RWPE1 (cell line): ENCODE measurements around the gene CRELD1.
A peak's percentile ranks its signal among the peaks of the same experiment; 100 is the strongest.
"Not testable (repeated sequence)": the region's sequence is repeated elsewhere in the genome, so short reads cannot be mapped to it uniquely, and the experiment has no call there.

Experiments
- CTCF ChIA-PET: fragments of 350-600 bp; sonication (Branson Sonifier 250); formaldehyde crosslinking; extraction: SDS; loops from one replicate; lab custom pipeline; 2021; lab: Yijun Ruan, JAX
- POLR2A ChIA-PET: fragments of 400-600 bp; formaldehyde crosslinking; extraction: SDS; loops from one replicate; lab custom pipeline; 2020; ENCODE audit warnings: antibody characterized with exemption; ENCODE audit not compliant: low non-redundant PET; lab: Yijun Ruan, JAX
- DNase-seq: peaks from one replicate; pipeline ENCODE4 v3.0.0; 2012; ENCODE audit warnings: low spot score
- H3K27ac ChIP-seq: fragments of 450-650 bp; 2 replicates; pipeline ENCODE4 v1.5.1; 2017
- TF ChIP-seq, protein P1 (sequence below): fragments of 450-650 bp; conservative IDR thresholded peaks from 2 replicates; pipeline ENCODE4 v1.5.1; 2017; ENCODE audit warnings: low read depth, mild to moderate bottlenecking

Gene CRELD1

DNA sequence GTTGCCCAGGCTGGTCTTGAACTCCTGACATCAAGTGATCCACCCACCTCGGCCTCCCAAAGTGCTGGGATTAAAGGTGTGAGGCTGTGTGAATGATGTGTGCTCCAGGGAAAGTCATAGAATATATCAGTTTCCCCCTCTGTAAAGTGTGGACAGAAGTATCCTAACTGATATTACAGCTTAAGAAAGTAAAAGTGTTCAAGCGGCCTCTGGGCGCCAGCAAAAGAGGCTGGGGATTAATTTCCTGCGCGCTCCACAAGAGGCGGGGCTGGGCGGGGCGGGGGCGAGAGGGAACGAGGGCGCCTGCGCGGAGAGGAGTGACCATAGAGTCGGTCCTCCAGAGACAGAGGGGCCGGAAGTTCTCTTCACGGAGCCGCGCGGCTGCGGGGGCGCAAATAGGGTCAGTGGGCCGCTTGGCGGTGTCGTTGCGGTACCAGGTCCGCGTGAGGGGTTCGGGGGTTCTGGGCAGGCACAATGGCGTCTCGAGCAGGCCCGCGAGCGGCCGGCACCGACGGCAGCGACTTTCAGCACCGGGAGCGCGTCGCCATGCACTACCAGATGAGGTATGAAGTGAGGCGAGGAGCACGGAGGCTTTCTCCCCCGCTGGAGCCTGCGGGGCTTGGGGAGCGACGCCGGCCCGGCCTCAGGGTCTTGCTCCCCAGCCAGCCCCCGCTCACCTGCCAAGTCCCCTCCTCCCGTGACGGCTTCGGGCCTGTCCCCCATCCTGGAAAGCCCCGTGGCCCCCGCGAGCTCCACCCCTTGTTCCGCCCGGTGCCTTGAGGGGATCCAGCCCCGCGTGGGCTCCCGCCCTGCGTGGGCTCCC is 43.2 kb upstream of the CRELD1 start, which contains the start of gene JAGN1:
Gene JAGN1 (plus strand): TSS at position 362 of the 823 bp plus-strand sequence. CDS start 113 bp downstream, at position 475.
- TF ChIP-seq, protein P1, sequence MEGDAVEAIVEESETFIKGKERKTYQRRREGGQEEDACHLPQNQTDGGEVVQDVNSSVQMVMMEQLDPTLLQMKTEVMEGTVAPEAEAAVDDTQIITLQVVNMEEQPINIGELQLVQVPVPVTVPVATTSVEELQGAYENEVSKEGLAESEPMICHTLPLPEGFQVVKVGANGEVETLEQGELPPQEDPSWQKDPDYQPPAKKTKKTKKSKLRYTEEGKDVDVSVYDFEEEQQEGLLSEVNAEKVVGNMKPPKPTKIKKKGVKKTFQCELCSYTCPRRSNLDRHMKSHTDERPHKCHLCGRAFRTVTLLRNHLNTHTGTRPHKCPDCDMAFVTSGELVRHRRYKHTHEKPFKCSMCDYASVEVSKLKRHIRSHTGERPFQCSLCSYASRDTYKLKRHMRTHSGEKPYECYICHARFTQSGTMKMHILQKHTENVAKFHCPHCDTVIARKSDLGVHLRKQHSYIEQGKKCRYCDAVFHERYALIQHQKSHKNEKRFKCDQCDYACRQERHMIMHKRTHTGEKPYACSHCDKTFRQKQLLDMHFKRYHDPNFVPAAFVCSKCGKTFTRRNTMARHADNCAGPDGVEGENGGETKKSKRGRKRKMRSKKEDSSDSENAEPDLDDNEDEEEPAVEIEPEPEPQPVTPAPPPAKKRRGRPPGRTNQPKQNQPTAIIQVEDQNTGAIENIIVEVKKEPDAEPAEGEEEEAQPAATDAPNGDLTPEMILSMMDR, result no peak
- CTCF ChIA-PET, result interaction anchor here (0.6 kb wide), 1 partner anchor 43 kb away, joined by 3 read pairs; the partner anchor contains the start of gene CRELD1
- DNase-seq, result peak; percentile 84
- POLR2A ChIA-PET, result no interaction called here
- H3K27ac ChIP-seq, result peak within 1 kb of the TSS; percentile 86

DNA sequence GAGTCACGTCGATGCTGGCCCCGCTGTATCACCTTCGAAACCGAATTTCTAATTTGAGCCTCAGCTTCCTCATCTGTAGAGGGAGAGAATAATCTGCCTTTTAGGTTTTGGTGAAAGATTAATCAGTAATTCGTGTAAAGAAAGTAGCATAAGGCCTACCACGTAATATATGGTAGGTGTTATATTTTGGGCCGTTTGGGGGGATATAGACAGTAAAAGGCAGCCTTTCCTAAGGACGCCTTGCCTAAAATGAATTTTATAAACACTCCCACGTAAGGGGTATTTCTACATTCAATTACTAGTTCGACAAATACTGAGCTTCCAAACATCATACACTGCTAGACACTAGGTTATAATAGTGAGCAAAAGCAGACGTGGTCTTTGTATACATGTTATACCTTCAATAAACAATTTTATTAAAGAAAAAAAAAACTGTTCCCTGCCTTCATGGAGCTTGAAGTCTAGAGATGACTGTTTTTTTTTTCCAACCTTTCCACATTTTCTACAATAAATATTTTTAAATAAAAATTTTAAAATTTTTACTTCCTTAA is 42.5 kb upstream of the CRELD1 start:
- TF ChIP-seq, protein P1, result no peak
- H3K27ac ChIP-seq, result peak overlapping the region; percentile 86
- DNase-seq, result no peak
- POLR2A ChIA-PET, result no interaction called here
- CTCF ChIA-PET, result no interaction called here

DNA sequence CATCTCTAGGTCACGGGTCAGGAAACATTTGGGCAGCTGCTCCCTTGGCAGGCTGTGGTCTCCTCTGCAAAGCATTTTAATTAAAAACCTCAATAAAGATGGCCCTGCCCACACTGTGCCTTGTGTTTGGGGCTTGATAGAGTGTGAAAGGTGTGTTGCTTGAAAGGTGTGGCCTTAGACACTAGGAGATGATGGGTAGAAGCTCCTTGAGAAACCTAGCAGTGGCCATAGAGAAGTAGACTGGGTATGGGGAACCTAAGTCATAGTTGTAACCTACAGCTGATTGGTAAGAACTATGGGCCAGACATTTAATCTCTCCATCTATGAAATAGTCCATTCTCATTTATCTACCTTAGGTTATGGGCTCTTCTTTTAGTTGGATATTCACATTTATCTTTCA is 39.9 kb upstream of the CRELD1 start:
- ChIA-PET CTCF (interaction anchor here (0.5 to 0.6 kb wide), 2 partner anchors 11 to 178 kb away, joined by 5 to 6 read pairs; no protein-coding TSS in a partner anchor), POLR2A (no interaction called here)
- no peak overlapping the region for H3K27ac ChIP-seq
- TF ChIP-seq, protein P1, result no peak
- DNase-seq, result no peak

DNA sequence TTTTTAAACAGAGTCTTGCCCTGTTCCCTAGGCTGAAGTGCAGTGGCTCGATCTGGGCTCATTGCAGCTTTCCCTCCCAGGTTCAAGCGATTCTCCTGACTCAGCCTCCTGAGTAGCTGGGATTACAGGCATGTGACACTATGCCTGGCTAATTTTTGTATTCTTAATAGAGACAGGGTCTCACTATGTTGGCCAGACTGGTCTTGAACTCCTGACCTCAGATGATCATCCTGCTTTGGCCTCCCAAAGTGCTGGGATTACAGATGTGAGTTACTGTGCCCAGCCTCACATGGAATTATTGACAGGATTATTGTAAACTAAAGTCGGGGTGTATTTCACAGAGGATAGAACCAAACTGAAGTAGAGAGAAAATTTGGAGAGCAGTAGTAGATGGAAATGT is 37.9 kb upstream of the CRELD1 start:
- peak overlapping the region; percentile 40 for H3K27ac ChIP-seq
- POLR2A ChIA-PET, CTCF ChIA-PET, DNase-seq: not testable (repeated sequence)

DNA sequence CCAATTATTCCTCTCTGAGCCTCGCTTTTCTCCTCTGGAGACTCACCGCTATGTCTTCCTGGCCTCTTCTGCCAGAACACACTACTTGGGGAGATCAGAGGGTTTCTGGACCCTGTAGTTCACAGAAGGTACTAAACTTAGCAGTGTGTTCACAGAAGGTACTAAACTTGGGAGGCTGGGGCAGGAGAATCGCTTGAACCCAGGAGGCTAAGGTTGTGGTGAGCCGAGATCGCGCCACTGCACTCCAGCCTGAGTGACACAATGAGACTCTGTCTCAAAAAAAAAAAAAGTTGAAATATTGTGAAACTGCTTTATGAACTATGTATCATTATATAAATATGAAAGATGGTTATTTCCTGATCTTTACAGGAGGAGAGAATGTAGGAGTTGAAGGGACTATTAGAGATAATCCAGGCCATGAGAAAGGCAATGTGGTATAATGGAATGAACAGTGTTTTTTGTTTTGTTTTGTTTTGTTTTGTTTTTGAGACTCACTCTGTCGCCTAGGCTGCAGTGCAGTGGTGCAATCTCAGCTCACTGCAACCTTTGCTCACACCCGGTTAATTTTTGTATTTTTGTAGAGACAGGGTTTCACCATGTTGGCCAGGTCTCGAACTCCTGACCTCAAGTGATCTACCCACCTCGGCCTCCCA is 36.8 kb upstream of the CRELD1 start:
- DNase-seq, result not testable (repeated sequence)

DNA sequence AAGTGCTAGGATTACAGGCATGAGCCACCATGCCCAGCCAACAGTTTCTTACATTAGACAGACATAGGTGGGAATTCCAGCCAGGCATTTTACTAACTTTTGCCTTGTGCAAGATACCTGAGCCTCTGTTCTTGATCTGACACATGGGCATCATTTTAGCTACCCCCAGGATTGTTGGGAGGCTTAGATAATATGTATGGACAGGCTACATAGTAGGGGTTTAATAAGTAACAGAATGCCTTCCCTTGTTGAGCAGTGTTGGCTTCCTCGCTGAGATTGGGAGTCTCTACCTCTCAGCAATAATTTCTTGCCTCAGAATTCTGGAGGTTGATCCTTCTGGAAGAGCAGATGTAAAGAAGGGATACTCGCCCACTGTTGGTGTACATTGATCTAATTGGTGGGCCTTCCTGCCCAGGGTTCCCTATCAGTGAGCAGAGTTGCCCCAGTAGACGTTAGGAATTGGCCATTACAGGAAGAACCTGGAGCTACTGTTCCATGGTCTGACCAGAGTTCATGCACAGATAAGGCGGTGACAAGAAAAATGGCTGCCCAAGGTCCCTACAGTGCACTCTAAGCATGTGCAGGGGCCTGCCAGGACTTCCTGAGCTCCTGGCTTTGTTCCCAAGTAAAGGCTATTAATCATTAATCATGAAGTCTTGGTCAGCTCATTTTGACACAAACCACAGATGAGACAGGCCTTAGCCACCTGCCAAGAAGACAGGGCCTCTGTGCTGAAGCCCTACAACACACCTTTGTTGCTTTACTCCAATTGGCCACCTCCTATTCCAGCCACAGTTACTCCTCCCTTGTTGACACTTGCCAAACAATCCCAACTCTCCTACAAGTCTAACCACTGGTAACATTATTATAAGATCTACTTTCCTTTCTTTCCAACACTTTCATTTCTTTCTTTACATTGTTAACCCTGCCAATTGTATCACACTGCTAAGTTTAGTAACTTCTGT is 35.9 kb upstream of the CRELD1 start:
- POLR2A ChIA-PET, result no interaction called here
- peak; percentile 37 for DNase-seq
- peak overlapping the region; percentile 81 for H3K27ac ChIP-seq
- CTCF ChIA-PET, result no interaction called here
- TF ChIP-seq, protein P1, result no peak

More for the DNA sequence above, 36.8 kb upstream of the CRELD1 start:
- POLR2A ChIA-PET, CTCF ChIA-PET: not testable (repeated sequence)
- peak overlapping the region; percentile 81 for H3K27ac ChIP-seq
